GM18870 (cell line): ENCODE results near the gene TMEM50A.
"Not testable (repeated sequence)": the region's sequence is repeated elsewhere in the genome, so short reads cannot be mapped to it uniquely, and the experiment has no call there.

Experiments used
- ATAC-seq: cut with Tn5 transposase; IDR thresholded peaks from one replicate; pipeline ENCODE4 v1.9.1; 2021; ENCODE audit warnings: moderate library complexity; ENCODE audit not compliant: unreplicated experiment

Gene TMEM50A

DNA sequence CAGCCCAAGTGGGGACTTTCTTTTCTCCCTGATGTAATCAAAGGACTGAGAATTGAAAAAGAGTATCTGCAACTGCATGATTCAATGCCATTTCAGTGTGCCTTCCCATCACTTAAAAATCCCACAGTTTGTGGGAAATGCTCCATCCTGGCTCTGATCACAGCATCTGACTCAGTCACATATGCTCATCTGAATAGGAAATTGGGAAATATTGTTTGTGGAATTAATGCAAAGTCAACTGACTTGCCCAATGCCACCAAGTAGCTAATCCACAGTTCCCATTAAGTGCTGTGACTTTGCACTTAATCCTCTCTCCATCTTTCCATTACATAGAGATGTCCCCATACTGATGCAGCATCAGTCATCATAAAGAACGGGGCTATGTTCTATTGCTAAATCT, 45.0 kb downstream of the TMEM50A start:
- ATAC-seq = not testable (repeated sequence)

DNA sequence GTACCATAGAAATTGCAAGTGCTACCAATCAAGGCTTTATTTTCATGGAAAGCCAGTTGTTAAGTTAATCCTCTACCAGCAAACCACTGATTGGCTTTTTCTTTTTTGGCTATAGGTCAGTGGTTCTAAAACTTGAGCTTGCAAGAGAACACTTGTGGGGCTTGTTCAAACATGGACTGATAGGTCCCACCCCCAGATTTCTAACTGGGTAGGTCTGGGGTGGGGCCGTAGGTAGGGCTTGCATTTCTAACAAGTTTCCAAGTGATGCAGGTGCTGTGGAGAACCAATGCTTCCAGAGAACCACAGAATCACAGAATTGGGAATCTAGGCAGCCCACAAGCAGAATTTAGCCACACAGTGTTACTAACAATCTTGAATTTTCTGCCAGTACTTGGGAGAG, 45.7 kb downstream of the TMEM50A start:
- ATAC-seq = not testable (repeated sequence)

DNA sequence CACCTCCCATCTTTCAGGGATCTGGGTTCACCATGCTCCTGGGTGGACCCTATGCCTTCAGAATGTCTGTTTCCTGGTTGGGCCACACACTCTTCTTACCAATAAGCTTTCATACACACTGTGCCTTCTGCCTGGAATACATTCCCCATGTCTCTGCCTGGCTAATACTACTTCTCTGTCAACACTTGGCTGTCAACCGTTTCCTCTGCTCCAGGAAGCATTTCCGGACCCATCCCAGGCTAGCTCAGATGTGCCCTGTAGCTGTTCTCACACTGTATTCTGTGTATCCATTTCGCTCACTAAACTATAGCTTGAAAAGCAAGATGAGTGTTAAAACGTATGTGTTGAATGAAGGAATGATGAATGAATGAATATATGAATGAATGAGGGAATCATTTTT, 49.0 kb downstream of the TMEM50A start:
- ATAC-seq = not testable (repeated sequence)

DNA sequence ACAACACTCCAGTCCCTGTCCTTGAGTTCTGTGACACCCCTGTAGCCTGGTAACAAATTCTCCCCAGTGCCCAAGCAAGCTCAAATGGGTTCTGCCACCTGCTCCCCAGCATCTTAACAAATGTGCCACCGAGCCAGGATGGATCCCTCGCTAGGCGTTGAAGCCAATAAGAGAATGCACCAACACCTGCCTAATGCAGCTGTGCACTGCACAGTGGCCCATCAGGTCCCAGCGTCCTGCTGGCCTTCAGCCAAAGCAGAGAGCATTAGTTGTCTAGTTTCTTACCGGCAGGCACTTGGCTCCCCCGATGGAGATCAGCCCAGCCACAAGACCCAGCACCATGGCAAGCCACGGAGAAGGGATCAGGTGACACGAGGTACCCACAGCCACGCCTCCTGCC, 50.6 kb downstream of the TMEM50A start:
- ATAC-seq = not testable (repeated sequence)

DNA sequence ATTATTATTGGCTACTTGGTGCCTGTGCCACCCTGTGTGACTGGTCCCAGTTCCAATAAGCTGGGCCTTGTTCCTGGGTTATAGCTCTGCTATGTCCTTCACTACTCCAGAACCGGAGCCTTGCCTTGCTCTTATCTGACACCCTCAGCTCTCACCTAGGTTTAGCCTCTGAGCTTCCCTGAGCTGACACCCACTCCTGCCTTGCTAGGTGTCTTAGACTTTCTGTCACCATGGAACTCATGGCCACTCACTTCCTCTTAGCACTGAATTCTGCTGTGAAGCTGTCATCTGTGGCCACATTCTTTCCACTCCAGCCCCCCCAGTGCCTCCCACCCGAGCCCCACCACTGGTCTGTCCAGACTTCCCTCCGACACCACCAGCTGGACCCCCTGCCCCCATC, 51.6 kb downstream of the TMEM50A start:
- not testable (repeated sequence) for ATAC-seq

DNA sequence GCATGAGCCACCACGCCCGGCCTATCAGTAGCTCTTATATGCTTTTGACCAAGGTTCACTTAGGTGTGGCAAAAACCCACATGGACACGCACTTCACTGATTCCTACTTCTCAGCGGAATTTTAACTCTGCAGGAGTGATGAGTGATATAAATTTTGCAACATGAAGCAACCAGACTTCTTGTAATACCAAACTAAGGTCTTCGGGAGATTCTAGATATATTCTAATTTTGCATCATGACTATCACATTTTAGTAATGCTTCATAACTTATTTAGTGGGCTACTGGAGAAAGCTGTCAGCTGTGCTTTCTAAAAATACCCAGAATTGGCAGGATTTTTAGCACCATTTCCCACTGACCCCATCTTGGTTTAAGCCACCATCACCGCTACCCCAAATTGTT, 54.7 kb downstream of the TMEM50A start:
- no peak for ATAC-seq

DNA sequence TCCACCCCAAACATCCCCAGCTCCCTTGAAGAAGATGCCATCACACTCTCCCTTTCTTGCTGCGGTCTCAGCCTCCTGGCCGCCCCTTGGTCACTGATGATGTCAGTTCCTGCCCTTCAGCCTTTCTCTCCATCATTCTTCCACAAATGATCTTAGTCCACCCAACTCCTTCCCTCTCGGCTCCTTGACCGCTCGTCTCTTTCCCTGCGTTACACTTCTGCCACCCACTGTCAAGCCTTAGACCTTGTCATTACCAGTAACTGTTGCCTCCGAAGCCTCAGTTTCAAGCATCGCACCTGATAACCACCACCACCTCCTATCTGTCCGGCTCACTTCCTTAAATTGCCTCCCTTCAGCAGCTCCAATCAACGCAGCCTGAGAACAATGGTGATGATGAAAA, 59.4 kb downstream of the TMEM50A start:
- ATAC-seq = not testable (repeated sequence)

DNA sequence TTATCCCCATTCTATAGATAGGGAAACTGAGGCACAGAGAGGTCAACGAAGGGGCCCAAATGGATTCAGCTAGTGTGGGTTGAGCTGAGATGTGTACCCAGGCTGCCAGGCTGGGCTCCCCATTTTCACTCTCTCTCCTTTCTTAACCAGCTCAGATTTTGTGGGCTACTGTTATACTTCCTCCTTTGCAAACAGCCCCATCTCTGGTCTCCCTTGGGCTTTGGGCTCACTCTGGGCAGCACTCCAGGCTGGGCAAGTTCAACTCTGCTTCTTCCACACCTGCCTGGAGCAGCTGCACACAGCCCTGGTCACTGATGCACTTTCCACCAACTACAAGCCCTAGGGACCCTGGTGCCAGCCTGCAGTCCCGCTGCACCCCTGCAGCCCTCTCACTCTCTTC, 59.9 kb downstream of the TMEM50A start:
- ATAC-seq = not testable (repeated sequence)

DNA sequence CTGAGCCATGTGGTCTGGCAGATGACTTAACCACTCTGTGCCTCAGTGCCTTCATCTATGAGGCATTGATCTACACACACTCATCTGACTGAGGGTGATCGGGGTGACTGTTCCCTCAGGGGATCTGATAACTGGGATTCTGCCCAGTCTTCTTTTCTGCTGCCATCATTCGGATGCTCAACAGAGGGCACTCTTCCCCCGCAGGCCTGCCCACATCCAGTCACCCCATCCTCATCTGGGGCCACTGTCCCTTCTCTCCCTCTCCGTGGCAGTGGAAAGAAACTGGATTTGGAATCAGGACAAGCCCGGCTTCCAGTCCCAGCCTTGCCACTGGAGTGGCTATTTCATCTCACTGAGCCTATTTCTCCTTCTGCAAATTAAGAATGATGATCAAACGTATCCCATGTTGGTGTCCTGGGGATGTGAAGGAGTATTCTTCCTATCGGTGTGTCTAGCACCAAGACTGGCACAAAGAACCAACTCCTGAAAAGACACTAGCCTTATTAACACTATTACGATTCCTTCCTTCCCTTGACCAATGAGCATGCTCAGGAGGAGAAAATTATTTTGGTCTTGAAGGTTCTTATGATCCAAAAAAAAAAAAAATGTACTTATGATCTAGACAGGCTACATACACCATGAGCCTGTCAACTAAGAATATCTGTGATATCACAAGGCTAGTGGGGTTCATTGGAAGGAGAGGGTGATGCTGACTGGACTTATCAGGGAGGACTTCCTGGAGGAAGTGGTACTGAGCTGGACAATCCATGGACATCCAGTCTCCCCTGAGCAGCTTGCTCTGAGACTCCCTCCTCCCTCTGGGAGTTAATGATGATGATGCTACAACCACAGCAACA, 65.0 kb downstream of the TMEM50A start:
- ATAC-seq = not testable (repeated sequence)

DNA sequence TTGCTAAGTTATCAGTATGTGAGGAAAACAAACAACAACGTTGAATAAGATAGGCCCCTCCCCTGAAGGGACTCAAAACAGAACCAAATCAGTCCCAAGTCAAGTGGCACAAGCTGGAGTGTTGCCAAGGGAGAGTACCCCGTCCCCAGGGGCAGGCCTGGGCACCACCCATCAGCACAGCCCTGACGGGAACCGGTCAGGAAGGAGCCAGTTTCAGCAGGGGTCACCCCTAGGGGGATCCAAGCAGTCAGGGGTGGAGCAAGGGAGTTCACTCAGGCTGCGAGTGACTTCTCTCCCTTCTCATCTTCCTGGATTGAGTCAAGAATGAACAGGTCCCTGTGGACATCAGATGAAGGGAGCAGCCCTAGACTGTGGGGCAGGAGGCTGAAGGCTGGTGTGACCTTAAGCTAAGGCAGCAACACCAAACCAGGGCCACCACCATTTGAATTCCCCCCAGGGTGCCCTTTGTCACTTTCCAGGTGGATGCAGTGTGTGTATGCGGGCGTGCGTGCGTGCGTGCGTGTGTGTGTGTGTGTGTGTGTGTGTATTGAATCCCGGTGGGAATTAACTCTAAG, 67.7 kb downstream of the TMEM50A start:
- not testable (repeated sequence) for ATAC-seq

DNA sequence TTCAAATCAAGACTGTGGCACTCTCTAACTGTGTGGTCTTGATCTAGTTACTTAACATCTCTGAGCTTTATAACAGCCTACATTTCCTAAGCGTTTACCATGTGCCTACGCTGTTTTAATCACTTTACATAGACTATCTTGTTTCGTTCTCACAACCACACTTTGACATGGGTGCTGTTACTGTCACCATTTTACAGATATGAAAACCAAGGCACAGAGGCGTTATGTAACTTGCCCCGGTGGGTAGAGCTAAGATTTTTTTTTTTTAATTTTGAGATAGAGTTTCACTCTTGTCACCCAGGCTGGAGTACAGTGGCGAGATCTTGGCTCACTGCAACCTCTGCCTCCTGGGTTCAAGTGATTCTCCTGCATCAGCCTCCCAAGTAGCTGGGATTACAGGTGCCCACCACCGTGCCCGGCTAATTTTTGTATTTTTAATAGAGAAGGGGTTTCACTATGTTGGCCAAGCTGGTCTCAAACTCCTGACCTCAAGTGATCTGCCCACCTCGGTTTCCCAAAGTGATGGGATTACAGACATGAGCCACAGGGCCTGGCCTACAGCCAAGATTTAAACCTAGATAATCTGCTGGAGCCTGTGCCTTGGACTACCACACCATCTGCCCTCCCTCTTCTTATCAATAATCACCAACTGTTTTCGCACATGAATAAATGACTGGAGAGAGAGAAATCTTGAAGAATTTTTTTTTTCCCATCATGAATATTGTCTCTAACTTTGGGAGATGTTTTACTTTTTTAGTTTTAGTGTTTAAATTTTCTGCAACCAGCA, 71.7 kb downstream of the TMEM50A start:
- ATAC-seq = not testable (repeated sequence)
